ENCODE measurements around the gene KCTD8.

KCTD8 gene

GRCh38 chr4:44448521-44449461 lies at the start of gene KCTD8:
Gene KCTD8 (minus strand): TSS chr4:44448809.
- peak; percentile 49 for DNase-seq (ENCODE audit: low read depth)

- DNase-seq (ENCODE audit: low read depth): no peak
Observed at GRCh38 chr4:44494810-44495701, 46.4 kb upstream of the KCTD8 start.

GRCh38 chr4:44493924-44494323 lies 45.3 kb upstream of the KCTD8 start:
- peak; percentile 29 for DNase-seq (ENCODE audit: low read depth)

- no peak for DNase-seq (ENCODE audit: low read depth)
Observed at GRCh38 chr4:44487341-44487740, 38.7 kb upstream of the KCTD8 start.

- DNase-seq (ENCODE audit: low read depth): no peak
Observed at GRCh38 chr4:44479731-44480130, 31.1 kb upstream of the KCTD8 start.

GRCh38 chr4:44462259-44462658 lies 13.7 kb upstream of the KCTD8 start:
- DNase-seq (ENCODE audit: low read depth): no peak

- DNase-seq (ENCODE audit: low read depth): no peak
Observed at GRCh38 chr4:44447563-44448504, 775 bp downstream of the KCTD8 start.

GRCh38 chr4:44446801-44447562 lies 1.6 kb downstream of the KCTD8 start:
- no peak for DNase-seq (ENCODE audit: low read depth)

- DNase-seq (ENCODE audit: low read depth): no peak
Observed at GRCh38 chr4:44446191-44446590, 2.4 kb downstream of the KCTD8 start.

- DNase-seq (ENCODE audit: low read depth): no peak
Observed at GRCh38 chr4:44438687-44439086, 9.9 kb downstream of the KCTD8 start.

GRCh38 chr4:44434247-44434646 lies 14.4 kb downstream of the KCTD8 start:
- DNase-seq (ENCODE audit: low read depth): no peak

- DNase-seq (ENCODE audit: low read depth): peak; percentile 17
Observed at GRCh38 chr4:44425614-44426208, 22.9 kb downstream of the KCTD8 start.

GRCh38 chr4:44422912-44423311 lies 25.7 kb downstream of the KCTD8 start:
- DNase-seq (ENCODE audit: low read depth): no peak

GRCh38 chr4:44421330-44422065 lies 27.1 kb downstream of the KCTD8 start:
- no peak for DNase-seq (ENCODE audit: low read depth)

GRCh38 chr4:44415251-44415650 lies 33.4 kb downstream of the KCTD8 start:
- no peak for DNase-seq (ENCODE audit: low read depth)

- DNase-seq (ENCODE audit: low read depth): no peak
Observed at GRCh38 chr4:44368413-44369167, 80.0 kb downstream of the KCTD8 start.

GRCh38 chr4:44354172-44354571 lies 94.4 kb downstream of the KCTD8 start:
- DNase-seq (ENCODE audit: low read depth): no peak

GRCh38 chr4:44351069-44351468 lies 97.5 kb downstream of the KCTD8 start:
- no peak for DNase-seq (ENCODE audit: low read depth)

GRCh38 chr4:44342800-44343199 lies 105.8 kb downstream of the KCTD8 start:
- DNase-seq (ENCODE audit: low read depth): no peak

Data from ELR (cell line).